Measurements from ENCODE around the gene LAMC3.

- TF ChIP-seq EZH2 (IDR thresholded peaks at IDR 0.05; ENCODE audit: insufficient read depth, poor library complexity, severe bottlenecking) (no peak), EZH2phosphoT487 (IDR thresholded peaks at IDR 0.05; ENCODE audit: insufficient read depth, low read depth) (no peak)
Measured at GRCh38 chr9:131020862-131021261, 11.9 kb downstream of the LAMC3 start.
